OCI-LY1 (cell line): ENCODE measurements around the gene LEMD3.

Experiments
- H2AFZ ChIP-seq: fragments of 200-600 bp; sonication (generic), shearing (Covaris generic); 2 replicates; pipeline ENCODE4 v1.6.0; 2014; ENCODE audit warnings: antibody characterized with exemption, mild to moderate bottlenecking, low read length
- H3F3A ChIP-seq: fragments of 200-600 bp; sonication (generic), shearing (Covaris generic); 2 replicates; pipeline ENCODE4 v1.6.0; 2014; ENCODE audit warnings: mild to moderate bottlenecking, antibody characterized with exemption, low read length, moderate library complexity; ENCODE audit not compliant: insufficient read depth
- H3K27ac ChIP-seq: fragments of 200-600 bp; sonication (generic); 2 replicates; pipeline ENCODE4 v1.5.1; 2014; ENCODE audit warnings: low read length, mixed run types, mild to moderate bottlenecking, low read depth; ENCODE audit not compliant: poor library complexity, severe bottlenecking
- H3K27me3 ChIP-seq: fragments of 200-600 bp; sonication (generic); 2 replicates; pipeline ENCODE4 v1.6.0; 2014; ENCODE audit warnings: antibody characterized with exemption, mild to moderate bottlenecking, low read length, moderate library complexity; ENCODE audit not compliant: insufficient read depth
- H3K36me3 ChIP-seq: fragments of 200-600 bp; sonication (generic); 2 replicates; pipeline ENCODE4 v1.6.1; 2014; ENCODE audit warnings: mild to moderate bottlenecking, antibody characterized with exemption, low read length, moderate library complexity, mixed read lengths; ENCODE audit not compliant: insufficient read depth
- H3K4me1 ChIP-seq: fragments of 200-600 bp; sonication (generic); 2 replicates; pipeline ENCODE4 v1.5.1; 2014; ENCODE audit warnings: mild to moderate bottlenecking, low read length, moderate library complexity; ENCODE audit not compliant: insufficient read depth, severe bottlenecking
- H3K4me2 ChIP-seq: fragments of 200-600 bp; sonication (generic), shearing (Covaris generic); 2 replicates; pipeline ENCODE4 v1.6.1; 2014; ENCODE audit warnings: low read length
- H3K4me3 ChIP-seq: fragments of 200-600 bp; sonication (generic); 2 replicates; pipeline ENCODE4 v1.5.1; 2014; ENCODE audit warnings: low read length, low read depth, mild to moderate bottlenecking, mixed read lengths; ENCODE audit not compliant: poor library complexity, severe bottlenecking
- H3K79me2 ChIP-seq: fragments of 200-600 bp; shearing (Covaris generic); 2 replicates; pipeline ENCODE4 v1.6.1; 2016; ENCODE audit warnings: mixed run types, low read length, mixed read lengths; ENCODE audit not compliant: insufficient read depth
- H3K9ac ChIP-seq: fragments of 200-600 bp; sonication (generic), shearing (Covaris generic); 2 replicates; pipeline ENCODE4 v1.6.1; 2014; ENCODE audit warnings: mild to moderate bottlenecking, low read length, mixed read lengths
- H3K9me2 ChIP-seq: fragments of 200-600 bp; sonication (generic), shearing (Covaris generic); 2 replicates; pipeline ENCODE4 v1.6.1; 2014; ENCODE audit warnings: low read depth, mild to moderate bottlenecking, low read length, mixed read lengths
- H3K9me3 ChIP-seq: fragments of 200-600 bp; shearing (Covaris generic); 2 replicates; pipeline ENCODE4 v1.6.1; 2014; ENCODE audit warnings: low read length, mixed read lengths
- H4K20me1 ChIP-seq: fragments of 200-600 bp; sonication (generic), shearing (Covaris generic); 2 replicates; pipeline ENCODE4 v1.6.0; 2016; ENCODE audit warnings: mild to moderate bottlenecking, low read length; ENCODE audit not compliant: insufficient read depth
- CTCF ChIP-seq: fragments of 200-600 bp; sonication (generic), shearing (Covaris generic); IDR thresholded peaks from 2 replicates; pipeline ENCODE4 v1.5.1; 2017; ENCODE audit warnings: mild to moderate bottlenecking, antibody characterized with exemption, low read length, moderate library complexity, mixed read lengths
- EZH2 ChIP-seq: fragments of 200-600 bp; sonication (generic), shearing (Covaris generic); IDR thresholded peaks from 2 replicates; pipeline ENCODE4 v1.8.0; 2017; ENCODE audit warnings: borderline replicate concordance, mixed run types, mild to moderate bottlenecking, antibody characterized with exemption, low read length, moderate library complexity, mixed read lengths

LEMD3 gene

GRCh38 chr12:65276916-65277530 is 107.6 kb downstream of the LEMD3 start:
- no peaks in the 10 kb centered on the region for H4K20me1 ChIP-seq
- H3K9me2 ChIP-seq: no peaks in the 10 kb centered on the region
- no peak overlapping the region for H3K27ac ChIP-seq
- no peaks in the 10 kb centered on the region for H3K79me2 ChIP-seq
- H3K9ac ChIP-seq: no peak overlapping the region
- no peak overlapping the region for H3K4me2 ChIP-seq
- H2AFZ ChIP-seq: no peak overlapping the region
- H3K4me3 ChIP-seq: no peak overlapping the region
- no peaks in the 10 kb centered on the region for H3K9me3 ChIP-seq
- no peaks in the 10 kb centered on the region for H3F3A ChIP-seq
- H3K4me1 ChIP-seq: no peaks in the 10 kb centered on the region
- no peak for TF ChIP-seq CTCF
- no peak for TF ChIP-seq EZH2
- peaks cover 3% of the 10 kb centered on the region; the same call in 1 of the 2 replicates for H3K27me3 ChIP-seq
- no peaks in the 10 kb centered on the region for H3K36me3 ChIP-seq

- peaks cover 3% of the 10 kb centered on the region; the same call in 1 of the 2 replicates for H3K27me3 ChIP-seq
- no peak overlapping the region for H2AFZ ChIP-seq
- no peak overlapping the region for H3K9ac ChIP-seq
- H3K9me2 ChIP-seq: no peaks in the 10 kb centered on the region
- H3K36me3 ChIP-seq: no peaks in the 10 kb centered on the region
- H4K20me1 ChIP-seq: no peaks in the 10 kb centered on the region
- H3F3A ChIP-seq: no peaks in the 10 kb centered on the region
- H3K4me3 ChIP-seq: no peak overlapping the region
- H3K79me2 ChIP-seq: no peaks in the 10 kb centered on the region
- TF ChIP-seq EZH2: no peak
- TF ChIP-seq CTCF: no peak
- no peak overlapping the region for H3K27ac ChIP-seq
- no peak overlapping the region; the same call in 1 of the 2 replicates for H3K4me2 ChIP-seq
- H3K9me3 ChIP-seq: no peaks in the 10 kb centered on the region
- no peaks in the 10 kb centered on the region for H3K4me1 ChIP-seq
Observed at GRCh38 chr12:65277994-65278575, 108.7 kb downstream of the LEMD3 start.

GRCh38 chr12:65278576-65279368 is 109.4 kb downstream of the LEMD3 start, which contains the start of gene MSRB3:
Gene MSRB3, plus strand, starts transcription at chr12:65278683. Its CDS starts 29,897 bp downstream, at chr12:65308580.
- Histone ChIP-seq H3K79me2 (no peaks in the 10 kb centered on the region), H3K4me3 (peak within 1 kb of the TSS; percentile 41), H3K9me3 (no peaks in the 10 kb centered on the region), H3K4me1 (no peaks in the 10 kb centered on the region), H4K20me1 (no peaks in the 10 kb centered on the region), H3F3A (no peaks in the 10 kb centered on the region), H2AFZ (no peak within 1 kb of the TSS), H3K9me2 (no peaks in the 10 kb centered on the region), H3K36me3 (no peaks in the 10 kb centered on the region), H3K27ac (no peak within 1 kb of the TSS), H3K27me3 (peaks cover 3% of the 10 kb centered on the region; the same call in 1 of the 2 replicates), H3K9ac (no peak within 1 kb of the TSS), H3K4me2 (peak within 1 kb of the TSS; percentile 47)
- TF ChIP-seq EZH2 (no peak), CTCF (no peak)
